Smooth muscle cell (in vitro differentiated cells): Measurements from ENCODE around the gene UBE2L5. TPM values are rescaled to one million over a fixed set of nuclear protein-coding genes. Genes with fewer than 3 reads are reported as not detected.

ENCODE experiments used
- DNase-seq: peaks from one replicate; lab custom pipeline; 2025; ENCODE audit not compliant: unreplicated experiment; lab: John Stamatoyannopoulos, UW
- H2AFZ ChIP-seq: fragments of 200-600 bp; sonication (generic); 2 replicates; pipeline ENCODE4 v1.6.0; 2016; ENCODE audit warnings: antibody characterized with exemption, low read depth, mild to moderate bottlenecking
- H3F3A ChIP-seq: fragments of 200-600 bp; sonication (generic); 2 replicates; pipeline ENCODE4 v1.6.0; 2017; ENCODE audit warnings: antibody characterized with exemption, low read depth
- H3K27ac ChIP-seq: fragments of 200-600 bp; sonication (generic); 2 replicates; pipeline ENCODE4 v1.5.1; 2016; ENCODE audit warnings: low read depth, mild to moderate bottlenecking
- H3K27me3 ChIP-seq: fragments of 200-600 bp; sonication (generic); 2 replicates; pipeline ENCODE4 v1.6.1; 2016; ENCODE audit warnings: low read depth, mild to moderate bottlenecking
- H3K36me3 ChIP-seq: fragments of 200-600 bp; sonication (generic); 2 replicates; pipeline ENCODE4 v1.5.1; 2016; ENCODE audit warnings: low read depth
- H3K4me1 ChIP-seq: fragments of 200-600 bp; sonication (generic); 2 replicates; pipeline ENCODE4 v1.5.1; 2016; ENCODE audit warnings: low read depth
- H3K4me2 ChIP-seq: fragments of 200-600 bp; sonication (generic); 2 replicates; pipeline ENCODE4 v1.6.0; 2016; ENCODE audit warnings: mild to moderate bottlenecking
- H3K4me3 ChIP-seq: fragments of 200-600 bp; sonication (generic); 2 replicates; pipeline ENCODE4 v1.5.1; 2016; ENCODE audit warnings: mild to moderate bottlenecking
- H3K79me2 ChIP-seq: fragments of 200-600 bp; sonication (generic); 2 replicates; pipeline ENCODE4 v1.6.0; 2016; ENCODE audit warnings: low read depth, mild to moderate bottlenecking
- H3K9ac ChIP-seq: fragments of 200-600 bp; sonication (generic); 2 replicates; pipeline ENCODE4 v1.6.0; 2016; ENCODE audit warnings: low read depth
- H3K9me3 ChIP-seq: fragments of 200-600 bp; sonication (generic); replicated peaks from 2 replicates; pipeline ENCODE4 v1.5.1; 2016; ENCODE audit warnings: low read depth
- H4K20me1 ChIP-seq: fragments of 200-600 bp; sonication (generic); 2 replicates; pipeline ENCODE4 v1.6.0; 2016; ENCODE audit warnings: low read depth
- CTCF ChIP-seq: fragments of 200-600 bp; sonication (generic); IDR thresholded peaks from 2 replicates; pipeline ENCODE4 v1.5.1; 2017; ENCODE audit warnings: borderline replicate concordance, mild to moderate bottlenecking, antibody characterized with exemption; ENCODE audit not compliant: insufficient read depth, poor library complexity, severe bottlenecking
- WGBS: methylation state at CpG from one replicate; pipeline ENCODE4 v1.1.7; 2016; ENCODE audit warnings: low lambda C conversion rate; 5-methylcytosine and 5-hydroxymethylcytosine counted together
- polyA plus RNA-seq: library from polyadenylated mRNA; unstranded; fragments of >200 nt; fragmentation: Nextera tagmentation; extraction: Ambion mirVana; gene quantifications from 2 replicates; pipeline ENCODE4 v1.2.1, GENCODE V29; 2016
- total RNA-seq: library from RNA; depleted of rRNA; stranded (reverse); fragments of >200 nt; gene quantifications from 2 replicates; pipeline ENCODE4 v1.2.3, GENCODE V29; 2014

Gene UBE2L5
- total and polyA plus RNA-seq, 2 experiments from 2014 or later, result not detected

- TF ChIP-seq CTCF, result no peak
- no peak overlapping the region for H2AFZ ChIP-seq
These were observed 31.4 kb downstream of the UBE2L5 start for GRCh38 chr13:30453727-30454126.

DNA sequence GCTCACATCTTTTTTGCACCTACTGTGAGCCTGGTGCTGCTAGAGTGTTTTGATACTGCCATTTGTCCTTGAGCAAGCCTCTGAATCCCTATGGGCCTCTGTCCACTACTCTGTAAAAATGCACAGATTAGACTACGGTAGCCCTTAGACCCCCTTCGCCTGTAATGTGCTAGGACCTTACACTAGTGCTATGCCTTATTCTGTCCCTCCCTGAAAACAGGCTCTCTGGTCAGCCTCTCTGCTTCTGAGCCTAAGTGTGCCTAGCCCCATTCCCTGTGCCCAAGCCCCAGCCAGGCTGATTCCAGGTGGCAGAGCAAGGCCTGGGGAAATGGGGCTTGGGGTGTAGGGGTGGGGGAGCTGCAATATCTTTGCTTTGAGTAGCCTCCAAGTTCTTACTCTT is 32.7 kb downstream of the UBE2L5 start:
- Histone ChIP-seq H3K79me2 (no peaks in the 10 kb centered on the region), H2AFZ (no peak overlapping the region), H3K4me3 (no peak overlapping the region), H3K36me3 (no peaks in the 10 kb centered on the region), H3K9ac (no peak overlapping the region), H3K4me2 (no peak overlapping the region), H3K27me3 (no peaks in the 10 kb centered on the region), H3F3A (peaks cover 11% of the 10 kb centered on the region), H3K4me1 (no peaks in the 10 kb centered on the region), H4K20me1 (peaks cover 4% of the 10 kb centered on the region), H3K27ac (no peak overlapping the region), H3K9me3 (no peaks in the 10 kb centered on the region)
- WGBS, result 90% methylated on average over 2 of the region's 2 CpGs
- no peak for DNase-seq
- no peak for TF ChIP-seq CTCF

More at GRCh38 chr13:30453727-30454126, 31.4 kb downstream of the UBE2L5 start:
- no peaks in the 10 kb centered on the region for H3K9me3 ChIP-seq
- no peaks in the 10 kb centered on the region for H3K27me3 ChIP-seq
- peaks cover 11% of the 10 kb centered on the region for H3F3A ChIP-seq
- no peaks in the 10 kb centered on the region for H3K4me1 ChIP-seq
- H3K4me2 ChIP-seq, result no peak overlapping the region
- H3K79me2 ChIP-seq, result no peaks in the 10 kb centered on the region
- no peak overlapping the region for H3K4me3 ChIP-seq
- H3K27ac ChIP-seq, result no peak overlapping the region
- no peak for DNase-seq
- H3K9ac ChIP-seq, result no peak overlapping the region
- H3K36me3 ChIP-seq, result no peaks in the 10 kb centered on the region
- H4K20me1 ChIP-seq, result no peaks in the 10 kb centered on the region
- WGBS, result 96% methylated on average over 4 of the region's 4 CpGs

DNA sequence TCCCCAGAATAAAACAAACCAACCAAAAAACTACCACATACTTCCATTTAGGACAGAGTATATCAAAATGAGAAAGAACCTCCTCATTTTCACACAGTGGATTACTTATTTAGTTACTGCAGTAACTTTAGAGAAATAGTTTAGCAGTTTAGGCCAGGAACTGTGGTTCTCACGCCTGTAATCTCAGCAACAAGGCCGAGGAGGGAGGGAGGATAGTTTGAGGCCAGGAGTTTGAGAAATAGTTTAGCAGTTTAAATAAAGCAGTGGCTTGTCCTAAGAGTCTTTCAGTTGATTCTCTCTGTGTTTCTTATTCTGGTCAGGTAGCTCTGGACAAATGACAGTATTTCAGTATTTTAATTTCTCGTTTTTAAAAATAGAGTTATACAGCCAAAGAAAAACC is 34.0 kb downstream of the UBE2L5 start:
- Histone ChIP-seq H3K79me2 (peaks cover under 1% of the 10 kb centered on the region), H3K9ac (no peak overlapping the region), H2AFZ (no peak overlapping the region), H3K9me3 (no peaks in the 10 kb centered on the region), H3K4me1 (no peaks in the 10 kb centered on the region), H3F3A (peaks cover 11% of the 10 kb centered on the region), H3K4me3 (no peak overlapping the region), H4K20me1 (peaks cover 4% of the 10 kb centered on the region), H3K36me3 (no peaks in the 10 kb centered on the region), H3K27ac (no peak overlapping the region), H3K4me2 (no peak overlapping the region), H3K27me3 (no peaks in the 10 kb centered on the region)
- 79% methylated on average over 3 of the region's 3 CpGs for WGBS
- DNase-seq, result no peak
- TF ChIP-seq CTCF, result no peak

DNA sequence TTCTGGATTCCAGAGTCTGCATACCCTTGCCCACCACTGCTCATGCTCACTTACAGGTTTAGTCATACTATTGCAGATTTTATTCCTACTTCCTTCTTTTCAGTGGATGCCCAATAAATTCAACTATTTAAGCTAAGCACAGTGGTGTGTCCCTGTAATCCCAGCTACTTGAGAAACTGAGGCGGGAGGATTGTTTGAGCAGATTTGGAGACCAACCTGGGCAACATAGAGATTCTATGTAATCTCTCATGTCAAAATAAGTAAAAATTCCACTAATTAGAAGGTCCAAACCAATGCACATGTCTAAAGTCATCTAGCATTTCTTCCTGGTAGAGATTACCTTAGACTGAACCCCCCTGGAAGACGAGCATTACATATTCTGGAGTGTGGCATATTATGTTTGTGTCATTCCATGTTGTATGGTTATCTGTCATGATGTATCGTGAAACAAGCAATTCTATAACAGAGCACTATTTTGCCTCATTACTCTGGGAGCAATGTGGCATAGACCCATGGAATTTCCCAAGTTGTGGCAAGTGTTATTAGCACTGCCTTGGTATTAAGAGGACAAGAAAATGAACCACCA is 35.1 kb downstream of the UBE2L5 start:
- Histone ChIP-seq H3K79me2 (peaks cover 11% of the 10 kb centered on the region), H3K27ac (no peak overlapping the region), H3K9ac (no peak overlapping the region), H4K20me1 (peaks cover 10% of the 10 kb centered on the region), H3K4me1 (no peaks in the 10 kb centered on the region), H3K9me3 (no peaks in the 10 kb centered on the region), H3F3A (peaks cover 11% of the 10 kb centered on the region), H3K4me3 (no peak overlapping the region), H3K36me3 (peaks cover 4% of the 10 kb centered on the region), H3K4me2 (no peak overlapping the region), H3K27me3 (no peaks in the 10 kb centered on the region), H2AFZ (no peak overlapping the region)
- DNase-seq, result no peak
- WGBS, result 63% methylated on average over 3 of the region's 3 CpGs
- no peak for TF ChIP-seq CTCF
